Stimulated activated CD4-positive, alpha-beta T cell treated with anti-CD3 and anti-CD28 coated beads, Interleukin-12 subunit alpha, Interleukin-12 subunit beta, amount 100 ng/mL, for 48 hours (primary cell): ENCODE measurements around the gene KCNG4.

ENCODE experiments used
- DNase-seq, 3 donors: peaks; one replicate each; pipeline ENCODE4 v3.0.0-alpha.2; 2020; ENCODE audit warnings: low read depth in 2 of 3, low spot score in 1 of 3

The KCNG4 gene

GRCh38 chr16:84267380-84267779 is 27.6 kb upstream of the KCNG4 start:
- no peak for DNase-seq

DNA sequence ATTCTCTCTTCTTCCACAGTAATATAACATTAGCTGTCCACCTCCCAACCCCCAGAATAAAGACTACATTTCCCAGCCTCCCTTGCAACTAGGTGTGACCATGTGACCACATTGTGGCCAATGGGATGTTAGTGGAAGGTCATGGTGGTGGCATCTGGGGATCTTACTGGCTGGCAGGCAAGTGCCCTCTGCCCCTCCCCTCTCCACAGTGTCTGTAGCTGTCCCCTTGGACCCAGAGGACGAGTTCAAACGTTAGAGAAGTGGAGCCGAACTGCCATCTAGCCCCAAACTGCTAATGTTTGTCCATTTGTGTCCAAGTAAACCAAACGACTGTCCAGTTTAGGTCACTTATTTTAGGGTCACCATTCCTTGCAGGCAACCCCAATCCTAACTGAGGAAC is 26.6 kb upstream of the KCNG4 start:
- DNase-seq = peak in 2 of 3 donors; percentile 4 to 22

- no peak for DNase-seq
Measured at GRCh38 chr16:84262939-84263338, 23.1 kb upstream of the KCNG4 start.

GRCh38 chr16:84262031-84262430 is 22.2 kb upstream of the KCNG4 start:
- no peak for DNase-seq

DNA sequence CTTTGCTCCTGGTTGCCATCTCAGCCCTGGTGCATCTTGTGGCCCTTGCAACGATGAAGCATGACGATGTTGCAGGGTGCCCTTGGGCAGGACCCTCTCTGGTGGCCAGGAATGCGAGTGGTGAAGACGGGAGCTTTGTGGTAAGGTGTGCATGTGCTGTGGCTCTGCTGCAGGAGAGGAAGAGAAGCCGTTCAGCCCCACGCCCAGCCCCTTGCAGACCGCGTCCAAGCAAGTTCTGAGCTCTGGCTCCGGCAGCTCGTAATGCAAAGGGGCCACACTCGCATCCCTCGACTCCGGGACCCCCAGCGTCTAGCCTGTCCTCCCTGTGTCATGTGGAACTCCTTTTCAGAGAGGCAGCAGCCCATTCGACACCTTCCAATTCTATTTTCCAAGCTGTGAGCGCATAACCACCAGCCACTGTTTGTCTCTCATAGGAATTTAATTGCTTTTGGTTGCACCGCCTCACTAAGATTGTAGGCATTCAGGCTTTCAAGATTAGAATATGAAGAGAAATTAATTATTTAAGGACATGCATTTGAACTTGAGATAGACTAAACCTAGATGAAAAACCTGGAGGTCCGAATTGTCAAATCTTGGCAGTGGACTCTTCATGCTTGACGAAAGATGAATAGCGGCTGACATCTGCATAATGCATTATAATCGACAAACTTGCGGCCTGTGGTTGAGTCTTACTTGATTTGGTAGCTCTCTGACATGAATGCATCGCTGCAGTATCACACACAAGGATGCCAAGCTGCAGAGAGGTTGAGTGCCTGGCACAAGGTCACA is 21.1 kb upstream of the KCNG4 start:
- no peak for DNase-seq

GRCh38 chr16:84259691-84260090 is 19.9 kb upstream of the KCNG4 start:
- DNase-seq = no peak

- no peak for DNase-seq
Measured at GRCh38 chr16:84258266-84258665, 18.5 kb upstream of the KCNG4 start.

GRCh38 chr16:84255050-84255810 is 15.4 kb upstream of the KCNG4 start:
- DNase-seq = no peak

DNA sequence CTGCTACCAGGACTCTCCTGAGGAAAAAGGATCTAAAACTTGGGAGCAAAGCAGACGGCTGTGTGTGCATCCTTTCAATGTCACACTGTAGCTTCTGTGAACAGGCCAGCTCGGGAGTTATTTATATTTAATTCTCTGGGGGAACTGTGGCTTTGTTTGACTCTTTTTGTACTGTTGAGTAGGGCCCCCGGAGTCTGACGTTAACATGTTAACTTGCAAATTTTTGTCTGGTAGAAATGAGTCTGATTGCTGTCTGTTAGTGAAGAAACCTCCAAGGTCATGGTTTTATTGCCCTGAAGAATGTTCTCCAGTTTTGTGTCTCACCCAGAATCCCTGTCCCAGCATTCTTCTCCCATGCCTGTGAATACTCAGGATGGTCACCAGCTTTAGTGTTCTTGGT is 14.2 kb upstream of the KCNG4 start:
- no peak for DNase-seq

DNA sequence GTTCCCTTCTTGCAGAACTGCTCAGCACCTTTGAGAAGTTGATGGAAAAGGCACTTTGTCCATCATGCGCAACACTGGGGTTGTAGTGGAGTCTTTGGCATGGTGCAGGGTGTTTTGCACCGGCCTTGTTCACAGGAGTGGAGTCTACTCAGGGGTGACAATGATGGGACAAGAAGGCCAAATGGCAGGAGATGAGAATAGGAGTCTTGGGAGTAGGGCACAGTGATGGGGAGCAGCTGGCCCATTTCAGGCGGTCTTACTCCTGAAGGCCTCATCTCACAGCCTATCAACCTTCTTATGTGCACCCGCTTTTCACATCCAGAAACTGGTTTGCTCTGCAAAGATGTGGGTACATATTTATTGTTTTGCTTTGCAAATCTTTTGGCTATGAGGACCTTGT is 13.4 kb upstream of the KCNG4 start:
- DNase-seq = no peak

DNA sequence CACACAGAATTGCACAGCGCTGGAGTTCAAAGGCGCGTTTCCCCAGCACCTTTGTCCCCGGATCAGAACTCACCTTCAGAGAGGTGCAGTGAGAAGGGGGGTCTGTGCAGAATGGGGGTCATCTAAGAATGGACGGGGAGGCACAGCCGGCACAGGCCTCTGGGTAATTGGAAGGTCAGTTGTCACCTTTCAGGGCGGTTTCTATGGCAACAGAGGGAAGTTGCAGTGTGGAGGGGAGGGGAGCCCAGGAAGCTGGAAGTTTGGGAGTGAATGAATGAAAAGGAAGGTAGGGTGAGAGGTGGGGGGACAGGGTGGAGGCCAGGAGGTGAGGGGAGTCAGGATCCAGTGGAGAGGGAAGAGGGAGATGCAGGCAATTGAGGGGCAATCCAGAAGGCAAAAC is 12.4 kb upstream of the KCNG4 start:
- no peak for DNase-seq

- no peak for DNase-seq
Measured at GRCh38 chr16:84247844-84248243, 8.0 kb upstream of the KCNG4 start.

- DNase-seq = no peak
Measured at GRCh38 chr16:84247331-84247730, 7.5 kb upstream of the KCNG4 start.

DNA sequence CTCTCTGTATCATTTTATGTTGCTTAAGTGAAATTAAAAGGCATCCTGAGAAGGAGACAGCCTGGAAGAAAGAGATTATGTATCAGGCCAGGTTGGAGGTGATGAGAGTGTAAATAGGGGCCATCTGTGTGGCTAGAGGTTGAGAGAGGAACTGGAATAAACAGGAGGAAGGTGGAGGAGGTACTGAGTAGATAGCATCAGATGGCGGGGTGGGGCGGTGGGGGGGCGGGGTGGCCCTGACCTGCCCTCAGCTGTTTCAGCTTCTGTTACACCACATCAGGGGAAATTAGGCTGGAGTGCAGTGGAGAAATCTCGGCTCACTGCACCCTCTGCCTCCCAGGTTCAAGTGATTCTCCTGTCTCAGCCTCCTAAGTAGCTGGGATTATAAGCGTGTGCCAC is 6.9 kb upstream of the KCNG4 start:
- DNase-seq = no peak

DNA sequence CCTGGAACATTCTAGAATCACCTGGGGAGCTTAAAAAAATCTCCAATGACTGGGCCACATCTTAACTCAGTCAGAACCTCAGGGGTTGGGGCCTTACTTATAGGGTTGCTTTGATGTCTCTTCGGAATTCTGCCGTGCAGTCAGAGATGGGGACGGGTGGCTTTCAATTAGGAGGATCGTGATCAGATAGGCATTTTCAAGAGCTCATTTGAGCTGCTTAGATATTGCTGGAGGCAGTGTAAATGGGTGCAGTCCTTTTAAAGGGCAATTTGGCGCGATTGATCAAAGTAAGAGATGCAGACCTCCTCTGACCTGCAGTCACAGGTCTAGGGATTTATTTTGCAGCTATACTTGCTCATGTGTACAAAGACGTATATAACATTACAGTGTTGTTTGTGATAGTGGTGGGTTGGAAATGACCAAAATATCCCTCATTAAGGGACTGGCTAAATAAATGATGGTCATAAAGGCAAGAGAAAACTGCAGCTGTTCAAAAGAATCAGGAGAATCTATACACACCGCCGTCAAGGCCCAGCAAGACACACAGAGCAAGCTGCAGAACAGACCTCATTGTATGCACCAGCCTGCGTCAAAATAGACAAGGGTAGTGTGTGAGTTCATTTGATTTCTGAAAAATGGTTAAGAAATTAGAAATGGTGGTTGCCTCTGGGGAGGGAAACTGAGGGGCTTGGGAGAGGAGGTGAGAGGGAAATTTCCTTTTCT is 6.3 kb upstream of the KCNG4 start:
- DNase-seq = no peak

GRCh38 chr16:84244728-84245127 is 4.9 kb upstream of the KCNG4 start:
- no peak for DNase-seq

GRCh38 chr16:84243732-84244131 is 3.9 kb upstream of the KCNG4 start:
- no peak for DNase-seq

DNA sequence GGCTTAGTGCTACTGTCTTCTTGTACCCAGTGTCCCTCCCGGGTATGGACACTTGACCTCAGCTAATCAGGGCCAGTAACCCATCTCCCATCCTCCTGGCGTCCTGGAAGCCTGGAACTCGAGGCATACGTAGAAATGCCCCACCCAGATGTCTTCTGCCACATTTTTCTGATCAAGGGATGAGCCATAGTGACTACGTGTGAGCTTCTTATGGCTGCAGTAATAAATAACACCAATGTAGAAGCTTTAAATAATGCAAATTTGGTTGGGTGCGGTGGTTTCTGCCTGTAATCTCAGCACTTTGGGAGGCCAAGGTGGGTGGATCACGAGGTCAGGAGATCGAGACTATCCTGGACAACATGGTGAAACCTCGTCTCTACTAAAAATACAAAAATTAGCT is 3.0 kb upstream of the KCNG4 start:
- no peak for DNase-seq

DNA sequence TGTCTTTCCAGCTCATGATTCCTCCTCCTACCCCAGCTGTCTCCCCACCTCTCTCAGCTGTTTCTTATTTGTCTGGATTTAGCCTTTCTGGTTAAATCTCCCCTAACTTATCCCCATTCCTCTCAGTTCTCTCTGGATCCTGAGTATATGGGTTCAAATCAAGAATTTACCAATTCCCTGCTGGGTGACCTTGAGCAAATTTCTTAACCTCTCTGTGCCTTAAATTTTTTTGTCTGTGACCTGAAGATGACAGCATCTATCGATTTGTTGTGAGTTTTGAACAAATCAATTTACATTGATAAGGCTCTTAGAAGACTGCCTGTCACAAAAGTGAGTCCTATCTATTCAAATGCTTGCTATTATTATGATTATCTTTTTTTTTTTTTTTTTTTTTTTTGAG is 2.0 kb upstream of the KCNG4 start:
- no peak for DNase-seq

DNA sequence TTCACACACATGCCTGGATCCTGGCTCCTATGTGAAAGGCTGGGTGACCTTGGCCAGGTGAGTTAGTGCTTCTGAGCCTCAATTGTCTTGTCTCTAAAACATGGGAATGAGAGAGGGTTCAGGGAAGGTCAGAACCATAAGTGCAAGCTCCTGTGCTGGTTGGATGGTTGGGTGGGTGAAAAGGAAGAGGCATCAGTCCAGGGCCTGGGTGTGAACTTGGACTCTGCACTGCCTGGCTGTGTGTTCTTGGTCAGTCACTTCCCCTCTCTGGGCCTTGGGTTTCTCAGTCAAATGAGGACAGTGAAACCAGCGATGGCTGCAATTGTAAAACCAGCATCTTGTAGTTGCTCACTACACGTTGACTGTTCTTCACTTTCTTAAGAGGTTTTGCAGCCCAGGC is 643 bp upstream of the KCNG4 start:
- no peak for DNase-seq

DNA sequence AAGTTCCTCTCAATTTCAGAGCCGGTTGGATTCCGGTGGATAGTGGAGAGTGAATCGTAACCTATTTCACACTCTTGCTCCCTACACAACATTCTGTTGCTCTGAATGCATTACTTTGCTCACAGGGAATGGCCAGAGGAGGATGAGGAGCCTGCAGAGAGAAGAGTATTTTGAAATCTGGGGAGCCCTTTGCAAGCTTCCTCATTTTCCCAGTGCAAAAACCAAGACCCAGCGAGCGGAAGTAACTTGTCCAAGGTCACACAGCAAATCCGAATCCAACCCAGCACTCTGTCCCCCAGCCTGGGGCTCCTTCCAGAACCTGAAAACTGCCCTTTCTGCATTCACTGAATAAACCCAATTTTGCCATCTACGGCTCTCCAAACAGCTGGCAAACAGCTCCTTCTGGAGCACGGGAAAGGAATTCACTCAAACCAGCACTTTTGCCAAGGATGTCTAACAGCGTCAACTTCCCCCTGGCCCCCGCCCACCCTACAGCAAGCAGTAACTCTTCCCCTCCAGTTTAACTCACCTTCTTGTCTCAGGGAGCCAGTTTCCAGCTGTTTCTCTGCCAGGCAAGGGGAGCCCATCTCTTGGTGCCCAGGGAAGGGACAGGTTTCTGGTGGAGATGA is 557 bp downstream of the KCNG4 start:
- no peak for DNase-seq
